Osteocyte (in vitro differentiated cells): Measurements from ENCODE around the gene SUB1. TPM values are rescaled to one million over a fixed set of nuclear protein-coding genes. Genes with fewer than 3 reads are reported as not detected.

Source experiments
- DNase-seq: peaks from one replicate; pipeline ENCODE4 v3.0.0; 2021; ENCODE audit warnings: mixed read lengths; ENCODE audit not compliant: unreplicated experiment; ENCODE audit errors: extremely low spot score
- H3K27ac Mint-ChIP-seq: one replicate; pipeline ENCODE4 v1.8.0; 2021; ENCODE audit warnings: mild to moderate bottlenecking, mixed read lengths; ENCODE audit not compliant: unreplicated experiment
- H3K27me3 Mint-ChIP-seq: one replicate; pipeline ENCODE4 v1.8.0; 2021; ENCODE audit warnings: mixed read lengths; ENCODE audit not compliant: unreplicated experiment
- H3K36me3 Mint-ChIP-seq: one replicate; pipeline ENCODE4 v1.8.0; 2021; ENCODE audit warnings: mixed read lengths; ENCODE audit not compliant: unreplicated experiment
- H3K4me1 Mint-ChIP-seq: one replicate; pipeline ENCODE4 v1.8.0; 2021; ENCODE audit warnings: mixed read lengths; ENCODE audit not compliant: unreplicated experiment
- H3K4me3 Mint-ChIP-seq: one replicate; pipeline ENCODE4 v1.8.0; 2021; ENCODE audit warnings: mild to moderate bottlenecking, moderate library complexity, mixed read lengths; ENCODE audit not compliant: unreplicated experiment
- H3K9me3 Mint-ChIP-seq: one replicate; pipeline ENCODE4 v1.8.0; 2021; ENCODE audit warnings: mixed read lengths; ENCODE audit not compliant: unreplicated experiment
- CTCF ChIP-seq: fragments of 200-600 bp; sonication (generic); IDR thresholded peaks from 2 replicates; pipeline ENCODE4 v1.5.0; 2021; ENCODE audit warnings: antibody characterized with exemption, mild to moderate bottlenecking, moderate library complexity
- total RNA-seq: library from RNA; stranded (reverse); gene quantifications from 2 replicates; pipeline ENCODE4 v1.2.1, GENCODE V29; 2021

SUB1 gene
- total RNA-seq, 1 donor from 2014 or later: 191 TPM

- Mint-ChIP-seq H3K4me1 (peaks cover 16% of the 10 kb centered on the region), H3K27me3 (peaks cover 5% of the 10 kb centered on the region), H3K4me3 (no peak overlapping the region), H3K9me3 (no peaks in the 10 kb centered on the region), H3K36me3 (no peaks in the 10 kb centered on the region), H3K27ac (no peak overlapping the region)
- DNase-seq: no peak
- no peak for TF ChIP-seq CTCF
These were observed 44.1 kb upstream of the SUB1 start for GRCh38 chr5:32541241-32541640.

- Mint-ChIP-seq H3K27me3 (peaks cover 5% of the 10 kb centered on the region), H3K9me3 (no peaks in the 10 kb centered on the region), H3K4me1 (peaks cover 11% of the 10 kb centered on the region), H3K27ac (no peak overlapping the region), H3K4me3 (no peak overlapping the region), H3K36me3 (no peaks in the 10 kb centered on the region)
- TF ChIP-seq CTCF: no peak
- DNase-seq: no peak
These were observed 42.9 kb upstream of the SUB1 start for GRCh38 chr5:32542216-32543059.

GRCh38 chr5:32543291-32543690 lies 42.1 kb upstream of the SUB1 start:
- no peak overlapping the region for H3K27ac Mint-ChIP-seq
- no peak for TF ChIP-seq CTCF
- H3K4me3 Mint-ChIP-seq: no peak overlapping the region
- H3K36me3 Mint-ChIP-seq: no peaks in the 10 kb centered on the region
- H3K27me3 Mint-ChIP-seq: peaks cover 8% of the 10 kb centered on the region
- DNase-seq: no peak
- no peaks in the 10 kb centered on the region for H3K9me3 Mint-ChIP-seq
- peaks cover 11% of the 10 kb centered on the region for H3K4me1 Mint-ChIP-seq

- DNase-seq: no peak
- no peak overlapping the region for H3K27ac Mint-ChIP-seq
- peaks cover 3% of the 10 kb centered on the region for H3K27me3 Mint-ChIP-seq
- no peaks in the 10 kb centered on the region for H3K9me3 Mint-ChIP-seq
- peaks cover 10% of the 10 kb centered on the region for H3K4me1 Mint-ChIP-seq
- H3K4me3 Mint-ChIP-seq: no peak overlapping the region
- no peaks in the 10 kb centered on the region for H3K36me3 Mint-ChIP-seq
- no peak for TF ChIP-seq CTCF
These were observed 40.1 kb upstream of the SUB1 start for GRCh38 chr5:32545102-32545800.

GRCh38 chr5:32551194-32551593 lies 34.2 kb upstream of the SUB1 start:
- no peaks in the 10 kb centered on the region for H3K36me3 Mint-ChIP-seq
- no peak overlapping the region for H3K27ac Mint-ChIP-seq
- no peak for DNase-seq
- H3K9me3 Mint-ChIP-seq: peaks cover 4% of the 10 kb centered on the region
- H3K27me3 Mint-ChIP-seq: peaks cover 3% of the 10 kb centered on the region
- TF ChIP-seq CTCF: no peak
- H3K4me1 Mint-ChIP-seq: no peaks in the 10 kb centered on the region
- H3K4me3 Mint-ChIP-seq: no peak overlapping the region
